ENCODE measurements around the gene RNF115. TPM values are rescaled to one million over a fixed set of nuclear protein-coding genes. Genes with fewer than 3 reads are reported as not detected.

The RNF115 gene
- total and polyA plus RNA-seq, 2 of the 8 experiments (the other 6 are each of a cell fraction or from before 2014, with no cell fraction given) = 4.7 to 10.8 TPM

DNA sequence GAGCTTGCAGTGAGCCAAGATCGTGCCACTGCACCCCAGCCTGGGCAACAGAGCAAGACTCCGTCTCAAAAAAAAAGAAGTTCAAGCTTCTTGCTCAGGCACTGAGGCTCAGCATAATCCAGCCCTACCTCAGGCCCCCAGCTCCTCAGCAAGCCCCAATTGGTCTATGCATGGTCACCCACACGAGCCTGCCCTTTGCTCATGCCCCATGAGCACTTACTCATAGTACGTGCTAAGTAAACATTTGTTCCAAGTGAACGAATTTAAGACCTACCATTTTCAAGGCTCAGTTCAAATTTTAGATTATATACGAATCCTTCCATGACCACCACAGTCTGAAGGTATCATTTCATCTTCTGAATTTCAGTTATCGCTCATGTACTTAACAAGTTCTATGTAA is 121.1 kb downstream of the RNF115 start:
- H4K91ac ChIP-seq (replicated peaks; ENCODE audit: insufficient read length, low read length) = no peak overlapping the region
- peaks cover 0 to 2% (median 0%) of the 10 kb centered on the region in 4 experiments; a peak in 1 of 7 replicates for H3K27me3 ChIP-seq (replicated peaks in 1 of 4; ENCODE audit: control insufficient read depth in 3 of 4, extremely low read depth in 1 of 4, insufficient read depth in 3 of 4, low read length in 3 of 4)
- H2BK15ac ChIP-seq (ENCODE audit: low read length) = no peak overlapping the region
- H3K56ac ChIP-seq (replicated peaks; ENCODE audit: insufficient read length, low read depth, low read length) = no peak overlapping the region
- no peak overlapping the region for H3K4me2 ChIP-seq (ENCODE audit: insufficient read depth in 1 of 2, low read depth in 2 of 2, low read length in 2 of 2)
- no peak overlapping the region for H3K27ac ChIP-seq (ENCODE audit: low read depth, low read length)
- no peak overlapping the region for H4K5ac ChIP-seq (ENCODE audit: insufficient read length, low read depth, low read length)
- no peak overlapping the region for H3K23ac ChIP-seq (ENCODE audit: insufficient read length)
- H2BK12ac ChIP-seq (ENCODE audit: low read depth, low read length) = no peak overlapping the region
- H3K23me2 ChIP-seq (ENCODE audit: low read depth, low read length) = no peaks in the 10 kb centered on the region
- no peaks in the 10 kb centered on the region for H3K79me1 ChIP-seq (ENCODE audit: low read depth, low read length)
- FAIRE-seq (no peak), DNase-seq (ENCODE audit: low read depth in 1 of 2, low spot score in 2 of 2) (no peak)
- H3K79me2 ChIP-seq (ENCODE audit: control insufficient read depth in 1 of 2, insufficient read depth in 2 of 2, low read length in 2 of 2) = no peaks in the 10 kb centered on the region
- H2BK120ac ChIP-seq (replicated peaks; ENCODE audit: low read depth, low read length) = no peak overlapping the region
- no peaks in the 10 kb centered on the region for H3K9me3 ChIP-seq (ENCODE audit: insufficient read depth in 2 of 2, low read depth in 1 of 2, low read length in 1 of 2)
- peaks cover 0 to 6% (median 3%) of the 10 kb centered on the region in 4 experiments; a peak in 6 of 7 replicates for H3K4me1 ChIP-seq (replicated peaks in 1 of 4; ENCODE audit: control insufficient read depth in 3 of 4, insufficient read depth in 4 of 4, low read length in 3 of 4)
- no peak overlapping the region for H3K4me3 ChIP-seq (ENCODE audit: extremely low read depth in 1 of 4, insufficient read depth in 2 of 4, low read depth in 3 of 4, low read length in 4 of 4)
- 89% methylated on average over 7 of the region's 7 CpGs; no CpG with 5 or more reads in 1 of the 2 experiments for WGBS, 2 experiments (ENCODE audit: extremely low coverage in 1 of 2, insufficient coverage in 1 of 2, insufficient read length in 1 of 2, insufficient replicate concordance in 2 of 2, low coverage in 1 of 2, low lambda C conversion rate in 2 of 2, missing lambda C conversion rate in 1 of 2)
- H2AFZ ChIP-seq (ENCODE audit: low read length) = no peak overlapping the region
- H3K36me3 ChIP-seq (ENCODE audit: control insufficient read depth in 2 of 4, insufficient read depth in 4 of 4, low read length in 3 of 4) = no peaks in the 10 kb centered on the region
- no peak overlapping the region for H3K9ac ChIP-seq (replicated peaks in 1 of 4; ENCODE audit: extremely low read depth in 1 of 4, low read depth in 3 of 4, low read length in 3 of 4)
- CTCF ChIA-PET (ENCODE audit: partially characterized antibody) = no interaction called here
- no peaks in the 10 kb centered on the region for H4K20me1 ChIP-seq (replicated peaks in 1 of 2; ENCODE audit: control insufficient read depth in 1 of 2, insufficient read depth in 2 of 2, low read length in 2 of 2)
- POLR2A ChIA-PET (ENCODE audit: partially characterized antibody) = interaction anchor here (1.6 kb wide), 1 partner anchor 14 kb away, joined by 4 read pairs; no protein-coding TSS in a partner anchor
- H4K8ac ChIP-seq (ENCODE audit: extremely low read depth, insufficient read depth, low read length) = no peak overlapping the region
- no peak overlapping the region for H2AK5ac ChIP-seq (ENCODE audit: low read depth, low read length)
- no peak overlapping the region for H2BK20ac ChIP-seq (ENCODE audit: low read length)
- H3K4ac ChIP-seq (replicated peaks; ENCODE audit: insufficient read length, low read depth, low read length) = no peak overlapping the region
- no peak overlapping the region for H2BK5ac ChIP-seq (ENCODE audit: low read depth, low read length)
- TF ChIP-seq BCL11A (IDR thresholded peaks at IDR 0.05; ENCODE audit: low read depth in 2 of 2, low read length in 2 of 2) = no peak
- H3K14ac ChIP-seq (ENCODE audit: insufficient read length) = no peak overlapping the region
- no peak overlapping the region for H3K18ac ChIP-seq (ENCODE audit: extremely low read depth, low read length)

Data from H1 (cell line).